Right atrium auricular region (tissue), 2 donors: ENCODE data around the gene PROKR2. TPM values are rescaled to one million over a fixed set of nuclear protein-coding genes. Genes with fewer than 3 reads are reported as not detected.

Source experiments
- DNase-seq: peaks from one replicate; pipeline ENCODE4 v3.0.0-alpha.2; 2019; ENCODE audit warnings: low spot score
- H3K27ac ChIP-seq, 2 donors: fragments of 200-600 bp; sonication (generic); 1 replicate in 1 of 2; 2 replicates in 1 of 2; pipeline ENCODE4 v1.5.1; 2016 to 2019
- H3K27me3 ChIP-seq, 2 donors: fragments of 200-600 bp; sonication (generic); one replicate each; pipeline versions ENCODE4 v1.5.1 to v1.6.0; 2017 to 2019
- H3K36me3 ChIP-seq: fragments of 200-600 bp; sonication (generic); one replicate; pipeline ENCODE4 v1.5.1; 2016
- H3K4me1 ChIP-seq, 2 donors: fragments of 200-600 bp; sonication (generic); one replicate each; pipeline versions ENCODE4 v1.5.1 to v1.6.0; 2017 to 2019
- H3K4me3 ChIP-seq, 2 donors: fragments of 200-600 bp; sonication (generic); 1 replicate in 1 of 2; 2 replicates in 1 of 2; pipeline ENCODE4 v1.5.1; 2017 to 2019; ENCODE audit warnings: mild to moderate bottlenecking in 1 of 2, moderate library complexity in 1 of 2
- H3K9me3 ChIP-seq, 2 donors: fragments of 200-600 bp; sonication (generic); one replicate each; pipeline ENCODE4 v1.5.1; 2019
- total RNA-seq, 2 donors: library from RNA; depleted of rRNA; stranded (reverse); fragments of >200 nt; gene quantifications; one replicate each; pipeline ENCODE4 v1.1.0, GENCODE V29; 2016
- TF ChIP-seq, protein P1 (sequence below), 2 donors: fragments of 200-600 bp; sonication (generic); IDR thresholded peaks; one replicate each; pipeline ENCODE4 v1.5.1; 2019; ENCODE audit warnings: antibody characterized with exemption in 2 of 2

PROKR2 gene
- total RNA-seq, 2 donors from 2014 or later = not detected

GRCh38 chr20:5279661-5280060 is 37.1 kb downstream of the PROKR2 start:
- Histone ChIP-seq H3K4me1 (no peaks in the 10 kb centered on the region), H3K27me3 (no peaks in the 10 kb centered on the region), H3K4me3 (no peak overlapping the region), H3K9me3 (no peaks in the 10 kb centered on the region), H3K36me3 (no peaks in the 10 kb centered on the region), H3K27ac (no peak overlapping the region)
- TF ChIP-seq, protein P1, sequence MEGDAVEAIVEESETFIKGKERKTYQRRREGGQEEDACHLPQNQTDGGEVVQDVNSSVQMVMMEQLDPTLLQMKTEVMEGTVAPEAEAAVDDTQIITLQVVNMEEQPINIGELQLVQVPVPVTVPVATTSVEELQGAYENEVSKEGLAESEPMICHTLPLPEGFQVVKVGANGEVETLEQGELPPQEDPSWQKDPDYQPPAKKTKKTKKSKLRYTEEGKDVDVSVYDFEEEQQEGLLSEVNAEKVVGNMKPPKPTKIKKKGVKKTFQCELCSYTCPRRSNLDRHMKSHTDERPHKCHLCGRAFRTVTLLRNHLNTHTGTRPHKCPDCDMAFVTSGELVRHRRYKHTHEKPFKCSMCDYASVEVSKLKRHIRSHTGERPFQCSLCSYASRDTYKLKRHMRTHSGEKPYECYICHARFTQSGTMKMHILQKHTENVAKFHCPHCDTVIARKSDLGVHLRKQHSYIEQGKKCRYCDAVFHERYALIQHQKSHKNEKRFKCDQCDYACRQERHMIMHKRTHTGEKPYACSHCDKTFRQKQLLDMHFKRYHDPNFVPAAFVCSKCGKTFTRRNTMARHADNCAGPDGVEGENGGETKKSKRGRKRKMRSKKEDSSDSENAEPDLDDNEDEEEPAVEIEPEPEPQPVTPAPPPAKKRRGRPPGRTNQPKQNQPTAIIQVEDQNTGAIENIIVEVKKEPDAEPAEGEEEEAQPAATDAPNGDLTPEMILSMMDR (IDR thresholded peaks at IDR 0.05) = no peak
- DNase-seq = no peak

DNA sequence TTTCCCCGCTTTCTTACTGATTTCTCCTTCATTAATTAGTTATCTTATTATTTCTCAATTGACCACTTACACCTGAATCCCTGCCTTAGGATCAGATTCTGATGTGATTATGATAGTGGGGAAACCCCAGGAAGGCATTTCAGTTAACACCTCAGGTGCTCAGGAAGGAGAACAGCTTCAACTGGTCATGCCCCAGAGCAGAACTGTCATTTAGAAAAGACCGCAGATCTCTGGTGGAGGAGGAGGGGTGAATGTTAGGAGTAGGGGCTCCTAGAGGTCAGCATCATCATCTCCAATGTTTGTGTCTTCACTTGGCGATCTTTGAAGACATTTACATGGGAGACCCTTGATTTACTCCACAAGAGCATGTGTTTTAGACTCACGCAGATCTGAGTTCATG is 44.5 kb downstream of the PROKR2 start:
- Histone ChIP-seq H3K4me1 (no peaks in the 10 kb centered on the region), H3K36me3 (no peaks in the 10 kb centered on the region)
- TF ChIP-seq, protein P1 (IDR thresholded peaks at IDR 0.05) = no peak

GRCh38 chr20:5270603-5271002 is 46.2 kb downstream of the PROKR2 start:
- Histone ChIP-seq H3K27me3 (no peaks in the 10 kb centered on the region), H3K4me3 (no peak overlapping the region), H3K36me3 (no peaks in the 10 kb centered on the region), H3K4me1 (no peaks in the 10 kb centered on the region), H3K27ac (no peak overlapping the region), H3K9me3 (no peaks in the 10 kb centered on the region)
- TF ChIP-seq, protein P1 (IDR thresholded peaks at IDR 0.05) = no peak
- DNase-seq = no peak

More for the DNA sequence above, 44.5 kb downstream of the PROKR2 start:
- no peak for DNase-seq
- H3K4me3 ChIP-seq = no peak overlapping the region
- no peak overlapping the region for H3K27ac ChIP-seq
- no peaks in the 10 kb centered on the region for H3K27me3 ChIP-seq
- H3K9me3 ChIP-seq = no peaks in the 10 kb centered on the region

DNA sequence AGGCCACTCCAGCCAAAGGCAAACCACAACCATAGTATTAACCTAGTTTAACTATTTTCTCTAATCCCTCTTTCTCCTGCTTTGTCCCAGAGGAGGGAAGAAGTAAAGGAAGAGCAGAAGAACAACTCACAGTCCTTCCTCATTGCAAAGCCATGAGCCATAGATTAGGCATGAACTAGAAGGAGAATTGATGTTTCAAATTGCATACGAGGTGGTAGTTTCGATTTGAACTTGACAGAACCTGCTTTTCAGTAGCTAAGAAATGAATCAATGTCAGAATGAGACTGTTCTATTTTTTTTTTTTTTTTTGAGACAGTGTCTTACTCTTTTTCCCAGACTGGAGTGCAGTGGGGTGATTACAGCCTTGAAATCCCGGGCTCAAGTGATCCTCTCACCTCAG is 48.3 kb downstream of the PROKR2 start:
- Histone ChIP-seq H3K27me3 (no peaks in the 10 kb centered on the region), H3K4me1 (no peaks in the 10 kb centered on the region), H3K9me3 (no peaks in the 10 kb centered on the region), H3K36me3 (no peaks in the 10 kb centered on the region), H3K27ac (no peak overlapping the region), H3K4me3 (no peak overlapping the region)
- no peak for DNase-seq
- TF ChIP-seq, protein P1 (IDR thresholded peaks at IDR 0.05) = no peak

- no peak overlapping the region for H3K27ac ChIP-seq
- H3K4me3 ChIP-seq = no peak overlapping the region
- no peaks in the 10 kb centered on the region for H3K9me3 ChIP-seq
- no peak for DNase-seq
- H3K27me3 ChIP-seq = no peaks in the 10 kb centered on the region
- TF ChIP-seq, protein P1 (IDR thresholded peaks at IDR 0.05) = no peak
- H3K4me1 ChIP-seq = no peaks in the 10 kb centered on the region
- H3K36me3 ChIP-seq = no peaks in the 10 kb centered on the region
These were observed 49.7 kb downstream of the PROKR2 start for GRCh38 chr20:5267092-5267491.

Other genes with a start within 250 kb of the PROKR2 start
- 100 to 1,000 TPM in 1 of 2 donors, 10 to 100 TPM in 1; 77.7 to 101 TPM for gene TMEM230, start 203.9 kb downstream of the PROKR2 start, total RNA-seq
- 10 to 100 TPM; 25.3 to 25.4 TPM for gene PCNA, start 197.0 kb downstream of the PROKR2 start, total RNA-seq
- 10 to 100 TPM; 45.5 to 60.8 TPM for gene CDS2, start 189.9 kb downstream of the PROKR2 start, total RNA-seq